Measurements from ENCODE around the gene IL1RAPL1. TPM values are rescaled to one million over a fixed set of nuclear protein-coding genes. Genes with fewer than 3 reads are reported as not detected.

Gene IL1RAPL1
- total RNA-seq, 2 experiments from 2014 or later = not detected

DNA sequence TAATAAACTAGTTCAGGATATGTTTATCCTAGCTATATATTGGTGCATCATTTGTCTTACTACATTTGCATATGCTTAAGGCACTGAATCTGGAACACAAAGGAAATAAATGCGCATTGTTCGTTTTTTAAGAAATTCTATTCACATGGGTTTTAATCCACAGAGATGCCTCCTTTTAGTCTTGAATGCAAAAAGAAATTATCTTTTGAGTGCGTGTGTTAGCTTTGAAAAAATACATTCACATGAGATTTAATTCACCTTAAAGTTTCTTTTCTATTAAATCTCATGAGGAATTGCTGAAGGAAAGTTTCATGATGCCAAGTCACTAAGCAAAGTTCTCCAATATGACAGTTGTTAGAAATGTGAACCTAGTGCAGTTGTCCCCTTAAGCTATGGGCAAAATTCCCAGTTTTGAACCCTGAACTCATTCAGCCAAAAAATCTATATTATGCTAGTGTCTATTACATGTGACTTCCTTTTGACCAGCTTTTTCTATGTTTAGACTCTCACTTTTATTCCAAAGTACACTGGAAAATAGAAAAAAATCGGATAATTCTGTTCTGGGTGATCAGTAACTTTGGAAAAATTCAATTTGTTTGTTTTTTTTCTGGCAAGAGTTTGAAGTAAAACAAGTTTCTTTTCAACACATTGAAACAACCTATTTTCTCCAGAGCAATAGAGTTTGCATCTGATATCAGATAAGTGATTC is 1201.9 kb downstream of the IL1RAPL1 start:
- Histone ChIP-seq H3K27me3 (ENCODE audit: control insufficient read depth in 1 of 2, insufficient read depth in 2 of 2, low read length in 2 of 2) (no peaks in the 10 kb centered on the region), H3K27ac (ENCODE audit: low read depth in 1 of 2, low read length in 2 of 2) (no peak overlapping the region), H3K9me3 (ENCODE audit: control insufficient read depth in 1 of 2, insufficient read depth in 1 of 2, low read length in 2 of 2) (no peaks in the 10 kb centered on the region), H3K4me1 (ENCODE audit: insufficient read depth, low read length) (no peaks in the 10 kb centered on the region), H3K4me3 (ENCODE audit: low read length) (no peak overlapping the region), H3K36me3 (ENCODE audit: insufficient read depth, low read length) (no peaks in the 10 kb centered on the region)
- Mint-ChIP-seq H3K27ac (no peak overlapping the region), H3K9me3 (no peaks in the 10 kb centered on the region), H3K4me3 (no peak overlapping the region), H3K36me3 (ENCODE audit: low read depth) (no peaks in the 10 kb centered on the region), H3K4me1 (ENCODE audit: low read depth) (no peaks in the 10 kb centered on the region), H3K27me3 (no peaks in the 10 kb centered on the region)
- TF ChIP-seq, protein P1, sequence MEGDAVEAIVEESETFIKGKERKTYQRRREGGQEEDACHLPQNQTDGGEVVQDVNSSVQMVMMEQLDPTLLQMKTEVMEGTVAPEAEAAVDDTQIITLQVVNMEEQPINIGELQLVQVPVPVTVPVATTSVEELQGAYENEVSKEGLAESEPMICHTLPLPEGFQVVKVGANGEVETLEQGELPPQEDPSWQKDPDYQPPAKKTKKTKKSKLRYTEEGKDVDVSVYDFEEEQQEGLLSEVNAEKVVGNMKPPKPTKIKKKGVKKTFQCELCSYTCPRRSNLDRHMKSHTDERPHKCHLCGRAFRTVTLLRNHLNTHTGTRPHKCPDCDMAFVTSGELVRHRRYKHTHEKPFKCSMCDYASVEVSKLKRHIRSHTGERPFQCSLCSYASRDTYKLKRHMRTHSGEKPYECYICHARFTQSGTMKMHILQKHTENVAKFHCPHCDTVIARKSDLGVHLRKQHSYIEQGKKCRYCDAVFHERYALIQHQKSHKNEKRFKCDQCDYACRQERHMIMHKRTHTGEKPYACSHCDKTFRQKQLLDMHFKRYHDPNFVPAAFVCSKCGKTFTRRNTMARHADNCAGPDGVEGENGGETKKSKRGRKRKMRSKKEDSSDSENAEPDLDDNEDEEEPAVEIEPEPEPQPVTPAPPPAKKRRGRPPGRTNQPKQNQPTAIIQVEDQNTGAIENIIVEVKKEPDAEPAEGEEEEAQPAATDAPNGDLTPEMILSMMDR (IDR thresholded peaks at IDR 0.05) = no peak
- ATAC-seq (ENCODE audit: poor library complexity) = no peak
- intact Hi-C loops (cut with DNase I, micrococcal nuclease) = no loop called here
- DNase-seq = no peak
- ChIA-PET POLR2A (no interaction called here), CTCF (no interaction called here)

DNA sequence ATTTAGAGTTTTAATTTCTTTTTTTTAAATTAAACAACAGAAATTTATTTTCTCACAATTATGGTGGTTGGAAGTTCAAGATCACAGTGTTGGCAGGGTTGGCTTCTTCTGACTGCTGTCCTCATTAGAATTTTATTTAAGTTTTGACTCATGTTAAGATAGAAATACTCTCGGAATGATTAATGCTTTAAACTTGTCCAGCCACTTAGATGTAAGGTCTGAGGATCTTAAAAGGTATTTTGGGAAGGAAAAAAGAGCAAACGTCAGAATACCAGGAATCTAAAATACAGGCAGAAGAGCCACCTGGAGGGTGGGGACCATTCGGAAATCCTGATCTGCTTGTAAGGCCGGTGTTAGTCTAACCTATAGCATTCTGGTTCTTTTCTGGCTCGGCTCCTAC is 1205.1 kb downstream of the IL1RAPL1 start:
- H3K4me3 ChIP-seq (ENCODE audit: low read length) = no peak overlapping the region
- H3K36me3 Mint-ChIP-seq (ENCODE audit: low read depth) = no peaks in the 10 kb centered on the region

DNA sequence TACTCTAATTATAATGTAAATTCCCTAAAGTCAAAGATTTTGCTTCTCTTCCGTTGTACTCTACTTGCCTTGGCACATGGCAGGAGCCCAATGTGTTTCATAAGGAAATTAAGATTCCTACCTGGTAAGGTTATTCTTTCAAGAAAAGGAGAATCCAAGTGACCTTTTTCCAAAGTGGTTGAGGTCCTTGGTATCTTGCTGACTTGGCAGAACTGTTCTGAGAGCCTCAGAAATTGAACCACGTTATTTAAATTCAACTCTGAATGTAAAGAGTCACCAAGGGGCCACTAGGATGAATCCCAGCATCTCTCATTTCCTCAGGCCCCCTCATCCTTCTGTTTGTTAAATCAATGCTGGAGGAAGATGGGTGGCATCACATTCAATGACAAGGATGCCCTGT is 1209.9 kb downstream of the IL1RAPL1 start:
- H3K4me3 ChIP-seq (ENCODE audit: low read length) = no peak overlapping the region
- ChIA-PET CTCF (no interaction called here), POLR2A (no interaction called here)
- ATAC-seq (ENCODE audit: poor library complexity) = no peak
- no peaks in the 10 kb centered on the region for H3K27me3 Mint-ChIP-seq
- DNase-seq = no peak
- H3K9me3 Mint-ChIP-seq = no peaks in the 10 kb centered on the region
- H3K36me3 ChIP-seq (ENCODE audit: insufficient read depth, low read length) = no peaks in the 10 kb centered on the region
- H3K27ac Mint-ChIP-seq = no peak overlapping the region
- no peaks in the 10 kb centered on the region for H3K36me3 Mint-ChIP-seq (ENCODE audit: low read depth)
- no peaks in the 10 kb centered on the region for H3K27me3 ChIP-seq (ENCODE audit: control insufficient read depth in 1 of 2, insufficient read depth in 2 of 2, low read length in 2 of 2)
- TF ChIP-seq, protein P1 (IDR thresholded peaks at IDR 0.05) = no peak
- H3K4me1 Mint-ChIP-seq (ENCODE audit: low read depth) = no peaks in the 10 kb centered on the region
- intact Hi-C loops (cut with DNase I, micrococcal nuclease) = no loop called here
- H3K9me3 ChIP-seq (ENCODE audit: control insufficient read depth in 1 of 2, insufficient read depth in 1 of 2, low read length in 2 of 2) = no peaks in the 10 kb centered on the region
- no peak overlapping the region for H3K27ac ChIP-seq (ENCODE audit: low read depth in 1 of 2, low read length in 2 of 2)
- H3K4me3 Mint-ChIP-seq = no peak overlapping the region
- no peaks in the 10 kb centered on the region for H3K4me1 ChIP-seq (ENCODE audit: insufficient read depth, low read length)

More for the DNA sequence above, 1205.1 kb downstream of the IL1RAPL1 start:
- Histone ChIP-seq H3K9me3 (ENCODE audit: control insufficient read depth in 1 of 2, insufficient read depth in 1 of 2, low read length in 2 of 2) (no peaks in the 10 kb centered on the region), H3K27me3 (ENCODE audit: control insufficient read depth in 1 of 2, insufficient read depth in 2 of 2, low read length in 2 of 2) (no peaks in the 10 kb centered on the region), H3K27ac (ENCODE audit: low read depth in 1 of 2, low read length in 2 of 2) (no peak overlapping the region), H3K4me1 (ENCODE audit: insufficient read depth, low read length) (no peaks in the 10 kb centered on the region), H3K36me3 (ENCODE audit: insufficient read depth, low read length) (no peaks in the 10 kb centered on the region)
- Mint-ChIP-seq H3K27me3 (no peaks in the 10 kb centered on the region), H3K9me3 (no peaks in the 10 kb centered on the region), H3K27ac (no peak overlapping the region), H3K4me1 (ENCODE audit: low read depth) (no peaks in the 10 kb centered on the region), H3K4me3 (no peak overlapping the region)
- ChIA-PET CTCF (no interaction called here), POLR2A (no interaction called here)
- DNase-seq = no peak
- no peak for ATAC-seq (ENCODE audit: poor library complexity)
- TF ChIP-seq, protein P1 (IDR thresholded peaks at IDR 0.05) = no peak
- intact Hi-C loops (cut with DNase I, micrococcal nuclease) = no loop called here

Measured in CD4-positive, alpha-beta T cell (primary cell).